NK-92 (cell line): Measurements from ENCODE around the gene TRABD2B.

Experiments used
- DNase-seq: peaks from one replicate; lab custom pipeline; 2025; ENCODE audit not compliant: unreplicated experiment; lab: John Stamatoyannopoulos, UW

TRABD2B gene

GRCh38 chr1:47809301-47810084, 187.7 kb downstream of the TRABD2B start:
- no peak for DNase-seq

GRCh38 chr1:47808612-47809011, 188.6 kb downstream of the TRABD2B start:
- no peak for DNase-seq

GRCh38 chr1:47805921-47806361, 191.2 kb downstream of the TRABD2B start:
- no peak for DNase-seq

GRCh38 chr1:47805018-47805417, 192.2 kb downstream of the TRABD2B start:
- DNase-seq = no peak

- no peak for DNase-seq
Measured at GRCh38 chr1:47803815-47804501, 193.2 kb downstream of the TRABD2B start.

GRCh38 chr1:47797575-47797974, 199.6 kb downstream of the TRABD2B start:
- no peak for DNase-seq

GRCh38 chr1:47796626-47797025, 200.6 kb downstream of the TRABD2B start:
- no peak for DNase-seq

- DNase-seq = no peak
Measured at GRCh38 chr1:47795102-47795501, 202.1 kb downstream of the TRABD2B start.

- no peak for DNase-seq
Measured at GRCh38 chr1:47794530-47794929, 202.7 kb downstream of the TRABD2B start.

GRCh38 chr1:47794081-47794480, 203.1 kb downstream of the TRABD2B start:
- no peak for DNase-seq

GRCh38 chr1:47793563-47793962, 203.6 kb downstream of the TRABD2B start:
- DNase-seq = no peak

- no peak for DNase-seq
Measured at GRCh38 chr1:47792779-47793178, 204.4 kb downstream of the TRABD2B start.

- no peak for DNase-seq
Measured at GRCh38 chr1:47791879-47792608, 205.1 kb downstream of the TRABD2B start.

- DNase-seq = no peak
Measured at GRCh38 chr1:47788761-47789160, 208.4 kb downstream of the TRABD2B start.

- DNase-seq = no peak
Measured at GRCh38 chr1:47787560-47787959, 209.6 kb downstream of the TRABD2B start.

- DNase-seq = no peak
Measured at GRCh38 chr1:47786316-47786715, 210.9 kb downstream of the TRABD2B start.

- no peak for DNase-seq
Measured at GRCh38 chr1:47785561-47786271, 211.5 kb downstream of the TRABD2B start.

GRCh38 chr1:47785118-47785517, 212.1 kb downstream of the TRABD2B start:
- DNase-seq = no peak

- DNase-seq = no peak
Measured at GRCh38 chr1:47784497-47784822, 212.7 kb downstream of the TRABD2B start.

- no peak for DNase-seq
Measured at GRCh38 chr1:47783638-47784496, 213.3 kb downstream of the TRABD2B start.
